Measurements from ENCODE around the gene CHST11. TPM values are rescaled to one million over a fixed set of nuclear protein-coding genes. Genes with fewer than 3 reads are reported as not detected.

The CHST11 gene
- total RNA-seq, 5 donors from 2014 or later (not counting 1 experiment from before 2014, with no cell fraction given): 49.8 to 78.3 (median 63.7) TPM

DNA sequence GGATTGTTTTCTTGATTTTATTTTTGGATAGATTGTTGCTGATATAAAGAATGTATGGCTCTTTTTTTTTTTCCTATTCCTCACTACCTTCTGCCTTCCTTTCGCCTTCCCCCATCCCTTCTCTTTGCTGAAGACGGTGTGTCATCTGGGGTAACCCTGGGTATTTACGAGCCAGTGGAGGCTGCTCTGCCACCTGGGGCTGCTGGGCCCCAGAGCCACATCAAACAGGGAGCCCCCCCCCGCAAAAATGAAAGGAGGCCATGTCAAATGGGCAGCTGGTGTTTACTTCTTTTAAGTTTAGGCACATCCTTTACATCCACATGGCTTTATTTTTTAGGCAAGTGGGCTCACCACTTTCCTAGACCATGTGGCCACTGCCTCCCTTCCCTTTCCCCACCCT lies 25.4 kb downstream of the CHST11 start:
- Histone ChIP-seq H3K4me1 (ENCODE audit: control insufficient read depth in 1 of 2, extremely low read depth in 1 of 2, insufficient read depth in 2 of 2, low read length in 2 of 2) (peaks cover 59 to 92% of the 10 kb centered on the region in 2 experiments), H3K27me3 (replicated peaks in 1 of 2; ENCODE audit: control insufficient read depth in 2 of 2, extremely low read depth in 1 of 2, insufficient read depth in 2 of 2, low read length in 1 of 2) (no peaks in the 10 kb centered on the region), H3K9me3 (no peaks in the 10 kb centered on the region), H3K27ac (ENCODE audit: low read length) (no peak overlapping the region), H3K4me3 (ENCODE audit: control insufficient read depth in 1 of 2, extremely low read depth in 1 of 2, low read length in 1 of 2) (no peak overlapping the region), H3K36me3 (ENCODE audit: control insufficient read depth in 2 of 2, extremely low read depth in 1 of 2, insufficient read depth in 1 of 2, low read length in 1 of 2) (peaks cover 0 to 6% of the 10 kb centered on the region in 2 donors)
- CTCF ChIA-PET: interaction anchor here in 1 of 2 donors (0.7 kb wide), 1 partner anchor 103 kb away, joined by 4 read pairs; no protein-coding TSS in a partner anchor
- no peak for ATAC-seq (replicated peaks in 1 of 4)
- Mint-ChIP-seq H3K9me3 (no peaks in the 10 kb centered on the region), H3K4me1 (peaks cover 90 to 99% (median 98%) of the 10 kb centered on the region in 3 donors), H3K27ac (peak overlapping the region; percentile 74 to 79), H3K27me3 (no peaks in the 10 kb centered on the region), H3K4me3 (no peak overlapping the region), H3K36me3 (peaks cover 29% of the 10 kb centered on the region)
- 100% methylated on average over 2 of the region's 4 CpGs for WGBS (ENCODE audit: insufficient coverage)
- DNase-seq: peak in 2 of 35 experiments; percentile 14 to 41
- POLR2A ChIA-PET: no interaction called here

DNA sequence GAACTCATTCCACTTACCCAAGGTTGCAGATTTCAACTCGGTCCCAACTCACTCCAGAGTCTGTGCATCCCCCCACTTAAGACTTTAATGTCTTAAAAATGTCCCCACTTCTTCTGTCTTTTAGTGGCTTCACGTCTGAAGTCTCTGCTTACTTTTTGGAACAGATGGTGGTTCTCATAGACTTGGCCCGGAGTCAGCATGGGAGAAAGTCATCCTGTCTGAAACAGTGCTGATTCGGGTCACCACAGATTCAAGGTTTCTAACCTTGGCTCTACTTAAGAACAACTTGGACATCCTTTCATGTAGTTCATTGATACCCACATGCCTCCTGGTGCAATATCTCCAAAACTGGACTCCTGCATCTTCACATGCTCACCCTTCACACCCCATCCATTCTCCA lies 26.0 kb downstream of the CHST11 start:
- Mint-ChIP-seq H3K27me3 (no peaks in the 10 kb centered on the region), H3K9me3 (no peaks in the 10 kb centered on the region), H3K27ac (peak overlapping the region; percentile 76 to 79), H3K36me3 (peaks cover 29% of the 10 kb centered on the region), H3K4me1 (peaks cover 90 to 98% (median 97%) of the 10 kb centered on the region in 3 donors), H3K4me3 (peak overlapping the region in 1 of 3 donors; percentile 17)
- no peak for ATAC-seq (replicated peaks in 1 of 4)
- WGBS (ENCODE audit: insufficient coverage): 100% methylated on average over 3 of the region's 4 CpGs
- H3K9me3 ChIP-seq: no peaks in the 10 kb centered on the region
- no peak overlapping the region for H3K27ac ChIP-seq (ENCODE audit: low read length)
- ChIA-PET POLR2A (interaction anchor here in 1 of 2 donors (0.6 kb wide), 1 partner anchor 381 kb away, joined by 3 read pairs; no protein-coding TSS in a partner anchor), CTCF (interaction anchor here in 1 of 2 donors (0.7 kb wide), 1 partner anchor 104 kb away, joined by 4 read pairs; no protein-coding TSS in a partner anchor)
- DNase-seq: no peak
- H3K4me1 ChIP-seq (ENCODE audit: control insufficient read depth in 1 of 2, extremely low read depth in 1 of 2, insufficient read depth in 2 of 2, low read length in 2 of 2): peaks cover 56 to 90% of the 10 kb centered on the region in 2 experiments
- no peaks in the 10 kb centered on the region for H3K27me3 ChIP-seq (replicated peaks in 1 of 2; ENCODE audit: control insufficient read depth in 2 of 2, extremely low read depth in 1 of 2, insufficient read depth in 2 of 2, low read length in 1 of 2)
- no peak overlapping the region for H3K4me3 ChIP-seq (ENCODE audit: control insufficient read depth in 1 of 2, extremely low read depth in 1 of 2, low read length in 1 of 2)
- peaks cover 0 to 6% of the 10 kb centered on the region in 2 donors for H3K36me3 ChIP-seq (ENCODE audit: control insufficient read depth in 2 of 2, extremely low read depth in 1 of 2, insufficient read depth in 1 of 2, low read length in 1 of 2)

DNA sequence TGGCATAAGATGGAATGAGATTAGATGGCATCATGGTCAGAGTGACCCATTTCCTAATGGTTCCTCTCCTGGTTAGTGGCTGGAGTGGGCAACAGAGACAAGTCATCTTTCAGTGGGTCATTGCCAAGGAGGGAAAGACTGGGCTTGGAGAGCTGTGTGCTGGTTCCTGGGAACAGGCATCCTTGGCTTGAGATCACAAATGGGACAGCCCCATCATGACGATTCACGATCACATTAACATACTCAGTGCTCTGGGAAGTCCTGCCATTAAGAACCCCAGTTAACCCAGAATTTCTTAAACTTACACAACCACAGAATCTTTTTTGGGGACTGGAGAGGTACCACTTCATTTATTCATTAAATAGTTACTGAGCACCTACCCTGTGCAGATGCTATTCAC lies 27.3 kb downstream of the CHST11 start:
- Histone ChIP-seq H3K4me3 (ENCODE audit: control insufficient read depth in 1 of 2, extremely low read depth in 1 of 2, low read length in 1 of 2) (no peak overlapping the region), H3K9me3 (no peaks in the 10 kb centered on the region), H3K4me1 (ENCODE audit: control insufficient read depth in 1 of 2, extremely low read depth in 1 of 2, insufficient read depth in 2 of 2, low read length in 2 of 2) (peaks cover 44 to 82% of the 10 kb centered on the region in 2 experiments), H3K27me3 (replicated peaks in 1 of 2; ENCODE audit: control insufficient read depth in 2 of 2, extremely low read depth in 1 of 2, insufficient read depth in 2 of 2, low read length in 1 of 2) (no peaks in the 10 kb centered on the region), H3K36me3 (ENCODE audit: control insufficient read depth in 2 of 2, extremely low read depth in 1 of 2, insufficient read depth in 1 of 2, low read length in 1 of 2) (peaks cover 0 to 6% of the 10 kb centered on the region in 2 donors), H3K27ac (ENCODE audit: low read length) (no peak overlapping the region)
- H3K27me3 Mint-ChIP-seq: no peaks in the 10 kb centered on the region
- WGBS (ENCODE audit: insufficient coverage): 100% methylated on average over 1 of the region's 2 CpGs
- DNase-seq (no peak), ATAC-seq (replicated peaks in 1 of 4) (no peak)
- H3K4me3 Mint-ChIP-seq: peak overlapping the region in 1 of 3 donors; percentile 57
- CTCF ChIA-PET: interaction anchor here in 1 of 2 donors (0.6 kb wide), 1 partner anchor 526 kb away, joined by 3 read pairs; no protein-coding TSS in a partner anchor
- H3K9me3 Mint-ChIP-seq: no peaks in the 10 kb centered on the region
- H3K36me3 Mint-ChIP-seq: peaks cover 29% of the 10 kb centered on the region
- POLR2A ChIA-PET: no interaction called here
- H3K4me1 Mint-ChIP-seq: peaks cover 90 to 96% (median 92%) of the 10 kb centered on the region in 3 donors
- peak overlapping the region; percentile 79 to 83 for H3K27ac Mint-ChIP-seq

DNA sequence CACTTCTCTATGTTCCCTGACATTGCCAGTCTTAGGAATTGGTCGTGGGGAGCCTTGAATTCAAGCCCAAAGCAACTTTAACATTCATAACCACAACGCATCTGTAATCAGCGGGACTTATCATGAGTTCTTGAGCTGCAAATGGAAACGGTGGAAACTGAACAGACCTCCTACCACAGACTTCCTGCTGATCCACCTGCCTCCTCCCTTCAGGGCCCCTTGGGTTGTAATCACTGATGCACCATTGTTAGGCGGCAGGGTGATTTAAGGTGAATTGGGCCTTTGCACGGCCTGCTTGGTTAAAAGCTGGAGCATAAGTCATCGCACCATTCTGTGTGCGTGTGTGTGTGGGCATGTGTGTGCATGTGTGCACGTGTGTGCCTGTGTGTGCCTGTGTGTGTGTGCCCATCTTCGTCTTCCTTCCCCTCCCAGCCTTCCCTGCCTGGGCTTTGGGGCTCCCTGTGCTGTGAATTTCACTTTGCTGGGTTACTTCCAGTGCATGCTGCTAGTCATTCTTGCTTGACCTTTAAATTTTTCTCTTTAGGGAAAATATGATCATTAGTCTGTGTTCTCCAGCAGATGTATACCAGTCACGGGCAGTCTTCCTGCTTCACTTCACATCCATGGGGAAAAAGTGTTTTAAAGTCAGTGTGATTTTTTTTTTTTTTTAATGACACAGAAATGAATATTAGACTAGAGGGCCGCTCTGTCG lies 29.1 kb downstream of the CHST11 start:
- ChIA-PET POLR2A (interaction anchor here in 1 of 2 donors (0.6 kb wide), 1 partner anchor 24 kb away, joined by 3 read pairs; no protein-coding TSS in a partner anchor), CTCF (interaction anchor here (0.6 to 1.0 kb wide), 4 partner anchors 19 to 753 kb away, joined by 3 to 6 read pairs (median 3); no protein-coding TSS in a partner anchor)
- peaks cover 48 to 76% of the 10 kb centered on the region in 2 experiments for H3K4me1 ChIP-seq (ENCODE audit: control insufficient read depth in 1 of 2, extremely low read depth in 1 of 2, insufficient read depth in 2 of 2, low read length in 2 of 2)
- no peaks in the 10 kb centered on the region for H3K9me3 Mint-ChIP-seq
- H3K4me1 Mint-ChIP-seq: peaks cover 89 to 96% (median 95%) of the 10 kb centered on the region in 3 donors
- peak overlapping the region; percentile 49 to 61 (median 57) for H3K4me3 Mint-ChIP-seq
- peak overlapping the region; percentile 79 to 83 for H3K27ac Mint-ChIP-seq
- H3K9me3 ChIP-seq: no peaks in the 10 kb centered on the region
- no peaks in the 10 kb centered on the region for H3K27me3 ChIP-seq (replicated peaks in 1 of 2; ENCODE audit: control insufficient read depth in 2 of 2, extremely low read depth in 1 of 2, insufficient read depth in 2 of 2, low read length in 1 of 2)
- H3K36me3 ChIP-seq (ENCODE audit: control insufficient read depth in 2 of 2, extremely low read depth in 1 of 2, insufficient read depth in 1 of 2, low read length in 1 of 2): peaks cover 0 to 3% of the 10 kb centered on the region in 2 donors
- peak overlapping the region in 1 of 2 donors; percentile 19 for H3K4me3 ChIP-seq (ENCODE audit: control insufficient read depth in 1 of 2, extremely low read depth in 1 of 2, low read length in 1 of 2)
- DNase-seq (peak in 34 of 35 experiments; percentile 25 to 73 (median 52)), ATAC-seq (replicated peaks in 1 of 4) (peak; percentile 91 to 96 (median 94))
- 48% methylated on average over 5 of the region's 13 CpGs for WGBS (ENCODE audit: insufficient coverage)
- H3K27ac ChIP-seq (ENCODE audit: low read length): peak overlapping the region; percentile 31
- peaks cover 28% of the 10 kb centered on the region for H3K36me3 Mint-ChIP-seq
- no peaks in the 10 kb centered on the region for H3K27me3 Mint-ChIP-seq

DNA sequence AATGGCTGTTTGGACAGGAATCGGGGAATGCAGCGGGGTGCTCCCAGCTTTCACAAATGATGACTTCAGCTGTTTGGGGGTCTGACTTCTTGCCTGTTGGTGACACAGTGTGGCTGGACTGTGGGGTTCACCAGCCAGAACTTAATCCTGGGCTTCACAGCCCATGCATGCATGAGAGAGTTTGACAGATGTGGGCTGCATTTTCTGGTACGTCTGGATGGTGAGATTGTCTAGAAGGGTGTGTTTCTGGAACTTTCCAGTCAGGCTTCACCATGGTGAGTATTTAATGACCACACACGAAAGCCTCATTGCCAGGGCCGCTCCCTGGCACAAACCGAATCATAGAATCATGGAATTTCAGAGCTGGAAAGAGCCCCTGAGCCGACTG lies 29.6 kb downstream of the CHST11 start:
- Histone ChIP-seq H3K4me1 (ENCODE audit: control insufficient read depth in 1 of 2, extremely low read depth in 1 of 2, insufficient read depth in 2 of 2, low read length in 2 of 2) (peaks cover 46 to 75% of the 10 kb centered on the region in 2 experiments), H3K27me3 (replicated peaks in 1 of 2; ENCODE audit: control insufficient read depth in 2 of 2, extremely low read depth in 1 of 2, insufficient read depth in 2 of 2, low read length in 1 of 2) (no peaks in the 10 kb centered on the region), H3K9me3 (no peaks in the 10 kb centered on the region), H3K27ac (ENCODE audit: low read length) (peak overlapping the region; percentile 31), H3K4me3 (ENCODE audit: control insufficient read depth in 1 of 2, extremely low read depth in 1 of 2, low read length in 1 of 2) (no peak overlapping the region), H3K36me3 (ENCODE audit: control insufficient read depth in 2 of 2, extremely low read depth in 1 of 2, insufficient read depth in 1 of 2, low read length in 1 of 2) (peaks cover 0 to 3% of the 10 kb centered on the region in 2 donors)
- CTCF ChIA-PET: interaction anchor here (0.7 to 1.0 kb wide), 2 partner anchors 366 to 576 kb away, joined by 3 to 6 read pairs; no protein-coding TSS in a partner anchor
- Mint-ChIP-seq H3K4me1 (peaks cover 89 to 96% (median 96%) of the 10 kb centered on the region in 3 donors), H3K9me3 (no peaks in the 10 kb centered on the region), H3K4me3 (peak overlapping the region in 1 of 3 donors; percentile 57), H3K27ac (peak overlapping the region; percentile 79 to 83), H3K27me3 (no peaks in the 10 kb centered on the region), H3K36me3 (peaks cover 23% of the 10 kb centered on the region)
- POLR2A ChIA-PET: no interaction called here
- ATAC-seq (replicated peaks in 1 of 4) (no peak), DNase-seq (no peak)
- WGBS (ENCODE audit: insufficient coverage): 99% methylated on average over 7 of the region's 7 CpGs

Data from T-cell (primary cell).